Erythroblast (primary cell): ENCODE data around the gene TINAGL1.

ENCODE experiments used
- GATA1 ChIP-seq: IDR thresholded peaks from 2 replicates; pipeline ENCODE4 v1.6.1; 2011; ENCODE audit warnings: low read depth, mild to moderate bottlenecking, control low read depth, low read length, moderate library complexity
- POLR2A ChIP-seq: IDR thresholded peaks from 2 replicates; pipeline ENCODE4 v1.6.1; 2011; ENCODE audit warnings: mild to moderate bottlenecking, low read length

GRCh38 chr1:31625561-31626222 is 49.4 kb downstream of the TINAGL1 start:
- TF ChIP-seq POLR2A, result no peak
- TF ChIP-seq GATA1, result no peak
